NCI-H1436 (cell line): ENCODE measurements around the gene R3HDML.

Experiments used
- DNase-seq: peaks from one replicate; lab custom pipeline; 2025; lab: John Stamatoyannopoulos, UW

The R3HDML gene

GRCh38 chr20:44364068-44364467 is 27.2 kb downstream of the R3HDML start:
- no peak for DNase-seq

- no peak for DNase-seq
Observed at GRCh38 chr20:44364780-44365179, 27.9 kb downstream of the R3HDML start.

GRCh38 chr20:44367746-44368145 is 30.9 kb downstream of the R3HDML start:
- DNase-seq = no peak

- no peak for DNase-seq
Observed at GRCh38 chr20:44370639-44371218, 33.9 kb downstream of the R3HDML start.

GRCh38 chr20:44382641-44383040 is 45.8 kb downstream of the R3HDML start:
- no peak for DNase-seq

GRCh38 chr20:44384423-44385027 is 47.7 kb downstream of the R3HDML start:
- peak; percentile 54 for DNase-seq

GRCh38 chr20:44388466-44389023 is 51.7 kb downstream of the R3HDML start:
- DNase-seq = peak; percentile 4

GRCh38 chr20:44389871-44390270 is 53.0 kb downstream of the R3HDML start:
- no peak for DNase-seq

GRCh38 chr20:44390280-44390679 is 53.4 kb downstream of the R3HDML start:
- no peak for DNase-seq

- no peak for DNase-seq
Observed at GRCh38 chr20:44392088-44392775, 55.4 kb downstream of the R3HDML start.

- DNase-seq = no peak
Observed at GRCh38 chr20:44392776-44393607, 56.1 kb downstream of the R3HDML start.

GRCh38 chr20:44393608-44394451 is 57.0 kb downstream of the R3HDML start:
- DNase-seq = no peak

GRCh38 chr20:44394452-44394701 is 57.5 kb downstream of the R3HDML start:
- no peak for DNase-seq

- DNase-seq = no peak
Observed at GRCh38 chr20:44394702-44395460, 58.0 kb downstream of the R3HDML start.

- no peak for DNase-seq
Observed at GRCh38 chr20:44395461-44396340, 58.9 kb downstream of the R3HDML start.

- no peak for DNase-seq
Observed at GRCh38 chr20:44396369-44397130, 59.7 kb downstream of the R3HDML start.

- no peak for DNase-seq
Observed at GRCh38 chr20:44398335-44398734, 61.5 kb downstream of the R3HDML start.

- no peak for DNase-seq
Observed at GRCh38 chr20:44399446-44399845, 62.6 kb downstream of the R3HDML start.

GRCh38 chr20:44400671-44400969 is 63.8 kb downstream of the R3HDML start:
- DNase-seq = no peak
